ENCODE results near the gene CUX1.

DNA sequence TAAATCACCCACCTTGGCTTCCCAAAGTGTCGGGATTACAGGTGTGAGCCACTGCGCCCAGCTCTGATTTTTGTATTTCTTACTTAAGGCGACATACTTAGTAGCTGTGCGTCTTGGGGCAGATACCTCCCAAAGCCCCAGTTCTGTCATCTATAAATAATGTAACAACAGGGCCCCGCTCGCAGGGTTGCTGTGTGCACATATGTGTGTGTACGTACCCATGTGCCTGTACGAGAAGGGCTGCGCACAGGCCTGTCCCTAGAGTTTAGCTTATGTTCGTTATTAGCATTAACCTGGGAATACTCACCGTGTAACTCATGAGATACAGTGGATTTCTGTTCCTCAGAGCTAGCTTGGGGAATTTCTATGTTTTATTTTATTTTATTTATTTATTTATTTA is 103.6 kb downstream of the CUX1 start:
- TF ChIP-seq CTCF (conservative IDR thresholded peaks at IDR 0.05 in 1 of 2, IDR thresholded peaks at IDR 0.05 in 1 of 2; ENCODE audit: low read depth in 1 of 2, low read length in 2 of 2) (no peak), EZH2 (IDR thresholded peaks at IDR 0.05; ENCODE audit: low read length, missing control alignments) (no peak)

All from fibroblast of lung (primary cell).